Skeletal muscle tissue (tissue), 4 donors: ENCODE results near the gene PRAMEF2. TPM values are rescaled to one million over a fixed set of nuclear protein-coding genes. Genes with fewer than 3 reads are reported as not detected.
"Not testable (repeated sequence)": the region's sequence is repeated elsewhere in the genome, so short reads cannot be mapped to it uniquely, and the experiment has no call there.

ENCODE experiments used
- H3K27ac ChIP-seq: one replicate; pipeline ENCODE4 v1.7.0; 2013; ENCODE audit warnings: mild to moderate bottlenecking, low read depth, low read length, inconsistent platforms
- H3K27me3 ChIP-seq, 3 donors: one replicate each; pipeline ENCODE4 v1.7.0; 2013; ENCODE audit warnings: low read length in 3 of 3; ENCODE audit not compliant: control insufficient read depth in 3 of 3, insufficient read depth in 3 of 3
- H3K36me3 ChIP-seq, 3 donors: one replicate each; pipeline ENCODE4 v1.7.0; 2013; ENCODE audit warnings: low read length in 3 of 3; ENCODE audit not compliant: control insufficient read depth in 3 of 3, insufficient read depth in 3 of 3
- H3K4me1 ChIP-seq, 3 donors: one replicate each; pipeline ENCODE4 v1.7.0; 2013; ENCODE audit warnings: low read length in 3 of 3, mild to moderate bottlenecking in 3 of 3; ENCODE audit not compliant: control insufficient read depth in 3 of 3, insufficient read depth in 3 of 3
- H3K4me3 ChIP-seq, 3 donors: one replicate each; pipeline ENCODE4 v1.7.0; 2013; ENCODE audit warnings: low read length in 3 of 3
- H3K9ac ChIP-seq, 3 donors: one replicate each; pipeline ENCODE4 v1.7.0; 2013; ENCODE audit warnings: low read length in 3 of 3, mild to moderate bottlenecking in 3 of 3, moderate library complexity in 2 of 3, low read depth in 1 of 3
- H3K9me3 ChIP-seq, 3 donors: one replicate each; pipeline ENCODE4 v1.7.0; 2013; ENCODE audit warnings: low read length in 3 of 3; ENCODE audit not compliant: control insufficient read depth in 3 of 3
- total RNA-seq: library from RNA; depleted of rRNA; stranded (reverse); fragments of >200 nt; gene quantifications from one replicate; pipeline ENCODE4 v1.2.3, GENCODE V29; 2014
- donor health status: Osteomylitis.

Gene PRAMEF2
- total RNA-seq, 1 donor from 2014 or later = not detected

DNA sequence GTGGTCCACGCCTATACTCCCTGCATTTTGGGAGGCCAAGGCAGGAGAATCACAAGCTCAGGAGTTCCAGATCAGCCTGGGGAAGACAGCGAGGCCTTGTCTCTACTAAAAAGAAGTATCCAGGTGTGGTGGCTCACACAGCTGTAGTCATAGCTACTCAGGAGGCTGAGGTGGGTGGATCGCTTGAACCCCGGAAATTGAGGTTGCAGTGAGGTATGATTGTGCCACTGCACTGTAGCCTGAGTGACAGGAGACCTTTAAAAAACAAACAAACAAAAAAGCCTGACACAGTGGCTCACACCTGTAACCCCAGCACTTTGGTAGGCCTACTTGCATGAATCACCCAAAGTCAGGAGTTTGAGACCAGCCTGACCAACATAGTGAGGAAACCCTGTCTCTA lies 21.6 kb downstream of the PRAMEF2 start:
- not testable (repeated sequence) for H3K4me3 ChIP-seq

DNA sequence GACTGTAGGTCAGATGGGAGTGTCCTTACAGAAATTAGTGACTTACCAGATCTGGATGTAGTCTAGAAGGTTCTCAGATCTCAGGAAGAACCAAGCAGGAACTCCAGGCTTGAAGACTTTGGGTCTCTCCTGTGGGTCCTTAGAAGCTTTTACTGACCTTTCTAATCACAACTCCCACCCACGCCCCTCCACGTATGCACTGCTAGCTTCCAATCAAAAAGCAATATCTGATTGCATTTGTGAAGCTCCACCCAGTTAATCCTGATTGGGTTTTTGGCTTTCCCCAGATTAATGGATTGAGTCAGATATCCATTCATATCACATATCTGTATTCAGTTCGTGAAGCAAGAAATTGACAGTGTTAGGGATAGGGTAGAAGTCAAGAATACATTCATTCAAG lies 29.2 kb downstream of the PRAMEF2 start, which contains the start of gene PRAMEF4:
Gene PRAMEF4 (minus strand): TSS at position 101 of the 400 bp plus-strand sequence. CDS start 2,807 bp downstream, outside the sequence.
- H3K4me1 ChIP-seq, H3K27me3 ChIP-seq, H3K9me3 ChIP-seq, H3K36me3 ChIP-seq, H3K27ac ChIP-seq, H3K4me3 ChIP-seq, H3K9ac ChIP-seq: not testable (repeated sequence)

More for the DNA sequence above, 21.6 kb downstream of the PRAMEF2 start:
- not testable (repeated sequence) for H3K27me3 ChIP-seq, H3K36me3 ChIP-seq, H3K9me3 ChIP-seq, H3K27ac ChIP-seq, H3K4me1 ChIP-seq, H3K9ac ChIP-seq

DNA sequence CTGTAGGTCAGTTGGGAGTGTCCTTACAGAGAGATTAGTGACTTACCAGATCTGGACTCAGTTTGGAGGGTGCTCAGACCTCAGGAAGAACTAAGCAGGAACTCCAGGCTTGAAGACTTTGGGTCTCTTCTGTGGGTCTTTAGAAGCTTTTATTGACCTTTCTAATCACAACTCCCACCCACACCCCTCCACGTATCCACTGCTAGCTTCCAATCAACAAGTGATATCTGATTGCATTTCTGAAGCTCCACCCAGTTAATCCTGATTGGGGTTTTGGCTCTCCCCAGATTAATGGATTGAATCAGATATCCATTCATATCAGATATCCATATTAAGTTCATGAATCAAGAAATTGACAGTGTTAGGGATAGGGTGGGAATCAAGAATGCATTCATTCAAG lies 41.3 kb downstream of the PRAMEF2 start, which contains the start of gene PRAMEF10:
Gene PRAMEF10 (minus strand): TSS at position 101 of the 400 bp plus-strand sequence. CDS start 2,423 bp downstream, outside the sequence.
- H3K36me3 ChIP-seq, H3K9ac ChIP-seq, H3K4me3 ChIP-seq, H3K9me3 ChIP-seq, H3K27me3 ChIP-seq, H3K27ac ChIP-seq, H3K4me1 ChIP-seq: not testable (repeated sequence)

DNA sequence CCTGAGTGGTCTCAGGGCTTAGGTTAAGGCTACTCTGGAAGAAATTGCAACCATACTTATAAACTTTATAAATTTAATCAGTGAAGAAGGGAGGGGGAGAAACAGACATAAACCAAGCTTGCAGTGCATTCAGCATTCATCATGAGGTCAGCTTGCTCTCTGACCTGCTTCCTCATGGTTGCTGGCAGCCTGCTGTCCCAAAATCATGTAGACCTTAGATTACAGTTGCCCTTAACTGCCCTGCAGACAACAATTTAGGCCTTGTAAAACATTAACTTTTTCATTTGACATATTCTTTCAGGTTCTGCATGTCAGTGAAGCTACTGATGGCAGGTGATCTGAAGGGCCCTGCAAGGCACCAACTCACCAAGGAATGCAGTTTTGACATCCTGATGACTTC lies 42.3 kb downstream of the PRAMEF2 start:
- H3K9me3 ChIP-seq, H3K9ac ChIP-seq, H3K27ac ChIP-seq, H3K4me3 ChIP-seq, H3K4me1 ChIP-seq, H3K27me3 ChIP-seq, H3K36me3 ChIP-seq: not testable (repeated sequence)

DNA sequence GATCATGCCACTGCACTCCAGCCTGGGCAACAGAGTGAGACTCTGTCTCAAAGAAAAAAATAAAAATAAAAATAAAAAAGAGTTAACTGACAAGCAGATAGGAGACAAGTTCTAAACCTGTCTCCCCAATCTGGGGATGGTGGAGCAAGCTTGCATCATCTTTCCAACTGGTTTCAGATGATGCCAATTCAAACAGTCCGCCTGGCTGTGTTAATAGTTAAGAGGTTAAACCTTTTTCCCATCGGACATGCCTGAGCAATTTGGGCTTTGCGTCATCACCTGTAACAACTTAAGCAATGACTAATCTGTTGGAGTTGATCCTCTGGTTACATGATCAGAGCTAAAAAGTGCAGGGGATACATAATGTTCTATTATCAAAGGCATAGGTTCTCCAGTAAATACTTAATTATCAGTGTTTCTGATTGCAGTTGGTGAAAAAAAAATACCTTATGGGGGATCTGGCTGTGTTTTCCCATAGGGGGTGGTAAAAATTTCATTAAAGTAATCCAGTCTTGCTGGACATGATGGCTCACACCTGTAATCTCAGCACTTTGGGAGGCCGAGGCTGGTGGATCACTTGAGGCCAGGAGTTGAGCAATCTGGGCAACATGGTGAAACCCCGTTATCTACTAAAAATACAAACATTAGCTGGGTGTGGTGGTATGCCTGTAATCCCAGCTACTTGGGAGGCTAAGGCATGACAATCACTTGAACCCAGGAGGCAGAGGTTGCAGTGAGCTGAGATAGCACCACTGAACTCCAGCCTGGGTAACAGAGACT lies 47.1 kb downstream of the PRAMEF2 start:
- H3K9ac ChIP-seq, H3K27me3 ChIP-seq, H3K4me3 ChIP-seq, H3K4me1 ChIP-seq, H3K9me3 ChIP-seq, H3K27ac ChIP-seq, H3K36me3 ChIP-seq: not testable (repeated sequence)

Other genes with a start within 250 kb of the PRAMEF2 start
- gene DHRS3, start 238.9 kb upstream of the PRAMEF2 start, total RNA-seq = 37.6 TPM
- not detected for gene AADACL4, start 213.0 kb upstream of the PRAMEF2 start, total RNA-seq
- gene AADACL3, start 141.0 kb upstream of the PRAMEF2 start, total RNA-seq = not detected
- under 0.01 TPM for gene CFAP107, start 110.9 kb upstream of the PRAMEF2 start, total RNA-seq
- not detected for gene PRAMEF12, start 83.3 kb upstream of the PRAMEF2 start, total RNA-seq
- not detected for gene PRAMEF1, start 65.7 kb upstream of the PRAMEF2 start, total RNA-seq
- gene PRAMEF11, start 25.7 kb upstream of the PRAMEF2 start, total RNA-seq = not detected
- not detected for gene HNRNPCL1, start 8.4 kb upstream of the PRAMEF2 start, total RNA-seq
- gene PRAMEF4, start 29.1 kb downstream of the PRAMEF2 start, total RNA-seq = not detected
- gene PRAMEF10, start 41.2 kb downstream of the PRAMEF2 start, total RNA-seq = not detected
- gene PRAMEF7, start 59.5 kb downstream of the PRAMEF2 start, total RNA-seq = not detected
- not detected for gene PRAMEF6, start 90.5 kb downstream of the PRAMEF2 start, total RNA-seq
- not detected for gene PRAMEF27, start 199.5 kb downstream of the PRAMEF2 start, total RNA-seq
- not detected for gene HNRNPCL3, start 203.7 kb downstream of the PRAMEF2 start, total RNA-seq
- not detected for gene PRAMEF25, start 213.7 kb downstream of the PRAMEF2 start, total RNA-seq